ENCODE results near the gene PTPN22.

DNA sequence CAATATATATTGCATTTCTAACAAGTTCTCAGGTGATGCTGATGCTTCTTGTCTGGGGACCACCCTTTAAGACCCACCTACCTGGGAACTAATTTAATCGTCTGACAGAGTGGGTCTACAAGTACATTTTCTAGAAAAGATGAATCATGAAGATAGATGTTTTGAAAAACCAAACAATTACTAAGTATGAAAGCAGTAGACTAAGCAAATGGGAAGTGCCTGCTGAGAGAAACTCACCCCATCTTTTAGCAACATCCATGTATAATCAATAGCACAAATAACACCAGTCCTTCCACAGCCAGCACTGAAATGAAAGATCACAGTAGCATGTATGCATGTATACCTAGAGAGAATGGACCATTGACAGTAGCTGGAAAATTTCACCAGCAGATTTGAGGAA is 17.3 kb downstream of the PTPN22 start:
- TF ChIP-seq, protein P1, sequence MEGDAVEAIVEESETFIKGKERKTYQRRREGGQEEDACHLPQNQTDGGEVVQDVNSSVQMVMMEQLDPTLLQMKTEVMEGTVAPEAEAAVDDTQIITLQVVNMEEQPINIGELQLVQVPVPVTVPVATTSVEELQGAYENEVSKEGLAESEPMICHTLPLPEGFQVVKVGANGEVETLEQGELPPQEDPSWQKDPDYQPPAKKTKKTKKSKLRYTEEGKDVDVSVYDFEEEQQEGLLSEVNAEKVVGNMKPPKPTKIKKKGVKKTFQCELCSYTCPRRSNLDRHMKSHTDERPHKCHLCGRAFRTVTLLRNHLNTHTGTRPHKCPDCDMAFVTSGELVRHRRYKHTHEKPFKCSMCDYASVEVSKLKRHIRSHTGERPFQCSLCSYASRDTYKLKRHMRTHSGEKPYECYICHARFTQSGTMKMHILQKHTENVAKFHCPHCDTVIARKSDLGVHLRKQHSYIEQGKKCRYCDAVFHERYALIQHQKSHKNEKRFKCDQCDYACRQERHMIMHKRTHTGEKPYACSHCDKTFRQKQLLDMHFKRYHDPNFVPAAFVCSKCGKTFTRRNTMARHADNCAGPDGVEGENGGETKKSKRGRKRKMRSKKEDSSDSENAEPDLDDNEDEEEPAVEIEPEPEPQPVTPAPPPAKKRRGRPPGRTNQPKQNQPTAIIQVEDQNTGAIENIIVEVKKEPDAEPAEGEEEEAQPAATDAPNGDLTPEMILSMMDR (IDR thresholded peaks at IDR 0.05): no peak
- TF ChIP-seq POLR2A (IDR thresholded peaks at IDR 0.05): no peak
